Measurements from ENCODE around the gene PAK4.
"Not testable (repeated sequence)": the region's sequence is repeated elsewhere in the genome, so short reads cannot be mapped to it uniquely, and the experiment has no call there.

PAK4 gene

DNA sequence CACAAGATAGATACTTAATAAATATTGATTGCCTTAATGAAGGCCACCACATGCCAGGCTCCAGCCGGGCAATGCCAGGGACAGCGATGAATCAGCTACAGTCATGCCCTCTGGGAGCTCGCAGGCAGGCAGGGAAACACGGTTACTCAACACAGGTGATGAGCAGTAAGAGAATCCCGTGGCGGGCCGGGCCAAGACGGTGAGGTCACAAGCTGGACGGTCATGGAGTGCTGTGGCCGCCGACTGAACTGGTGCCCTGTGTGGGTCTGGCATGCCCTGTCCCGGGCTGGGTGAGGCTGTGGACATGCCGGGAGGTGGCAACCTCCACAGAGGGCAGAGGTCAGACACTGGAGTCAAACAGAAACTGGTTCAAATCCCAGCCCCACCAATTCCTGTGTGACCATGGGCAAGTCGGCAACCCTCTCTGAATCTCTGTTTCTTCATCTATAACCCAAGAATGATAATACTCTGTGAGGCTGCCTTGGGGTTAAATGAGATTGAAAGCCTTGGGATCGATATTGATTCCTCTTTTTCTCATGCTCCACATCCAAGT is 13.2 kb upstream of the PAK4 start:
- TF ChIP-seq EZH2phosphoT487 (conservative IDR thresholded peaks at IDR 0.05; ENCODE audit: low read length), result no peak
- TF ChIP-seq, protein P1, sequence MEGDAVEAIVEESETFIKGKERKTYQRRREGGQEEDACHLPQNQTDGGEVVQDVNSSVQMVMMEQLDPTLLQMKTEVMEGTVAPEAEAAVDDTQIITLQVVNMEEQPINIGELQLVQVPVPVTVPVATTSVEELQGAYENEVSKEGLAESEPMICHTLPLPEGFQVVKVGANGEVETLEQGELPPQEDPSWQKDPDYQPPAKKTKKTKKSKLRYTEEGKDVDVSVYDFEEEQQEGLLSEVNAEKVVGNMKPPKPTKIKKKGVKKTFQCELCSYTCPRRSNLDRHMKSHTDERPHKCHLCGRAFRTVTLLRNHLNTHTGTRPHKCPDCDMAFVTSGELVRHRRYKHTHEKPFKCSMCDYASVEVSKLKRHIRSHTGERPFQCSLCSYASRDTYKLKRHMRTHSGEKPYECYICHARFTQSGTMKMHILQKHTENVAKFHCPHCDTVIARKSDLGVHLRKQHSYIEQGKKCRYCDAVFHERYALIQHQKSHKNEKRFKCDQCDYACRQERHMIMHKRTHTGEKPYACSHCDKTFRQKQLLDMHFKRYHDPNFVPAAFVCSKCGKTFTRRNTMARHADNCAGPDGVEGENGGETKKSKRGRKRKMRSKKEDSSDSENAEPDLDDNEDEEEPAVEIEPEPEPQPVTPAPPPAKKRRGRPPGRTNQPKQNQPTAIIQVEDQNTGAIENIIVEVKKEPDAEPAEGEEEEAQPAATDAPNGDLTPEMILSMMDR (IDR thresholded peaks at IDR 0.05; ENCODE audit: insufficient read depth, low read length, poor library complexity, severe bottlenecking), result no peak
- Histone ChIP-seq H3F3A (ENCODE audit: insufficient read depth) (no peaks in the 10 kb centered on the region), H3K27me3 (ENCODE audit: low read length) (no peaks in the 10 kb centered on the region), H3K9ac (ENCODE audit: low read length) (no peak overlapping the region), H2AFZ (ENCODE audit: low read depth, low read length, severe bottlenecking) (no peak overlapping the region), H3K36me3 (ENCODE audit: low read length) (no peaks in the 10 kb centered on the region), H3K9me3 (ENCODE audit: insufficient read depth, low read length) (no peaks in the 10 kb centered on the region), H3K4me3 (ENCODE audit: insufficient read depth, low read length, poor library complexity, severe bottlenecking) (no peak overlapping the region), H3K27ac (ENCODE audit: low read depth, low read length) (no peak overlapping the region), H3K9me2 (replicated peaks; ENCODE audit: insufficient read depth, low read length) (no peaks in the 10 kb centered on the region), H3K79me2 (ENCODE audit: insufficient read depth, low read length) (no peaks in the 10 kb centered on the region), H3K4me2 (ENCODE audit: low read depth, low read length, poor library complexity, severe bottlenecking) (no peak overlapping the region), H4K20me1 (ENCODE audit: low read depth, low read length) (no peaks in the 10 kb centered on the region)

- no peaks in the 10 kb centered on the region for H3K36me3 ChIP-seq (ENCODE audit: low read length)
- no peak overlapping the region for H3K4me3 ChIP-seq (ENCODE audit: insufficient read depth, low read length, poor library complexity, severe bottlenecking)
- TF ChIP-seq, protein P1 (IDR thresholded peaks at IDR 0.05; ENCODE audit: insufficient read depth, low read length, poor library complexity, severe bottlenecking), result no peak
- TF ChIP-seq EZH2phosphoT487 (conservative IDR thresholded peaks at IDR 0.05; ENCODE audit: low read length), result no peak
- H2AFZ ChIP-seq (ENCODE audit: low read depth, low read length, severe bottlenecking), result no peak overlapping the region
- H3K9me2 ChIP-seq (replicated peaks; ENCODE audit: insufficient read depth, low read length), result no peaks in the 10 kb centered on the region
- no peaks in the 10 kb centered on the region for H3K9me3 ChIP-seq (ENCODE audit: insufficient read depth, low read length)
- H3K79me2 ChIP-seq (ENCODE audit: insufficient read depth, low read length), result no peaks in the 10 kb centered on the region
- no peaks in the 10 kb centered on the region for H4K20me1 ChIP-seq (ENCODE audit: low read depth, low read length)
- H3K27ac ChIP-seq (ENCODE audit: low read depth, low read length), result no peak overlapping the region
- no peak overlapping the region for H3K9ac ChIP-seq (ENCODE audit: low read length)
- no peaks in the 10 kb centered on the region for H3F3A ChIP-seq (ENCODE audit: insufficient read depth)
- no peak overlapping the region for H3K4me2 ChIP-seq (ENCODE audit: low read depth, low read length, poor library complexity, severe bottlenecking)
- H3K27me3 ChIP-seq (ENCODE audit: low read length), result no peaks in the 10 kb centered on the region
Observed at GRCh38 chr19:39113199-39113598, 12.4 kb upstream of the PAK4 start.

- Histone ChIP-seq H3K36me3 (ENCODE audit: low read length) (no peaks in the 10 kb centered on the region), H3K4me2 (ENCODE audit: low read depth, low read length, poor library complexity, severe bottlenecking) (no peak overlapping the region), H3F3A (ENCODE audit: insufficient read depth) (no peaks in the 10 kb centered on the region), H4K20me1 (ENCODE audit: low read depth, low read length) (no peaks in the 10 kb centered on the region), H3K4me3 (ENCODE audit: insufficient read depth, low read length, poor library complexity, severe bottlenecking) (no peak overlapping the region), H3K9ac (ENCODE audit: low read length) (no peak overlapping the region), H2AFZ (ENCODE audit: low read depth, low read length, severe bottlenecking) (no peak overlapping the region), H3K9me2 (replicated peaks; ENCODE audit: insufficient read depth, low read length) (no peaks in the 10 kb centered on the region), H3K9me3 (ENCODE audit: insufficient read depth, low read length) (no peaks in the 10 kb centered on the region), H3K27ac (ENCODE audit: low read depth, low read length) (no peak overlapping the region), H3K27me3 (ENCODE audit: low read length) (no peaks in the 10 kb centered on the region), H3K79me2 (ENCODE audit: insufficient read depth, low read length) (no peaks in the 10 kb centered on the region)
- TF ChIP-seq, protein P1 (IDR thresholded peaks at IDR 0.05; ENCODE audit: insufficient read depth, low read length, poor library complexity, severe bottlenecking), result no peak
- no peak for TF ChIP-seq EZH2phosphoT487 (conservative IDR thresholded peaks at IDR 0.05; ENCODE audit: low read length)
Observed at GRCh38 chr19:39115105-39115847, 10.3 kb upstream of the PAK4 start.

GRCh38 chr19:39117023-39117422 is 8.6 kb upstream of the PAK4 start:
- not testable (repeated sequence) for H3K9me3 ChIP-seq (ENCODE audit: insufficient read depth, low read length); H3K36me3 ChIP-seq (ENCODE audit: low read length); H3K9me2 ChIP-seq (replicated peaks; ENCODE audit: insufficient read depth, low read length); H3K4me2 ChIP-seq (ENCODE audit: low read depth, low read length, poor library complexity, severe bottlenecking); H3K27me3 ChIP-seq (ENCODE audit: low read length); H4K20me1 ChIP-seq (ENCODE audit: low read depth, low read length); H3K27ac ChIP-seq (ENCODE audit: low read depth, low read length); H2AFZ ChIP-seq (ENCODE audit: low read depth, low read length, severe bottlenecking); H3K79me2 ChIP-seq (ENCODE audit: insufficient read depth, low read length); H3F3A ChIP-seq (ENCODE audit: insufficient read depth); H3K9ac ChIP-seq (ENCODE audit: low read length); H3K4me3 ChIP-seq (ENCODE audit: insufficient read depth, low read length, poor library complexity, severe bottlenecking)

Data from SU-DHL-6 (cell line).